Esophagus squamous epithelium (tissue), 5 donors: Measurements from ENCODE around the gene NUFIP2. TPM values are rescaled to one million over a fixed set of nuclear protein-coding genes. Genes with fewer than 3 reads are reported as not detected.
"Not testable (repeated sequence)": the region's sequence is repeated elsewhere in the genome, so short reads cannot be mapped to it uniquely, and the experiment has no call there.

Experiments
- DNase-seq: peaks from one replicate; lab custom pipeline; 2025; lab: John Stamatoyannopoulos, UW
- H3K27ac ChIP-seq, 4 donors: fragments of 200-600 bp; sonication (generic); one replicate each; pipeline ENCODE4 v1.5.1; 2016 to 2019; ENCODE audit warnings: mild to moderate bottlenecking in 1 of 4
- H3K27me3 ChIP-seq, 4 donors: fragments of 200-600 bp; sonication (generic); 1 replicate in 3 of 4; 2 replicates in 1 of 4; pipeline versions ENCODE4 v1.5.1 to v1.6.0; 2017 to 2021; ENCODE audit warnings: antibody characterized with exemption in 1 of 4
- H3K36me3 ChIP-seq, 3 donors: fragments of 200-600 bp; sonication (generic); one replicate each; pipeline ENCODE4 v1.5.1; 2016 to 2019
- H3K4me1 ChIP-seq, 3 donors: fragments of 200-600 bp; sonication (generic); one replicate each; pipeline ENCODE4 v1.5.1; 2017 to 2019
- H3K4me3 ChIP-seq, 4 donors: fragments of 200-600 bp; sonication (generic); 1 replicate in 3 of 4; 2 replicates in 1 of 4; pipeline ENCODE4 v1.5.1; 2016 to 2019; ENCODE audit warnings: mild to moderate bottlenecking in 2 of 4, moderate library complexity in 1 of 4
- H3K9me3 ChIP-seq, 3 donors: fragments of 200-600 bp; sonication (generic); one replicate each; pipeline ENCODE4 v1.5.1; 2016 to 2019
- CTCF ChIP-seq, 6 experiments: fragments of 450-650 bp in 4 of 6; fragments of 200-600 bp in 2 of 6; sonication (generic) in 2 of 6; IDR thresholded peaks; one replicate each; pipeline ENCODE4 v1.5.1; 2016 to 2019; ENCODE audit warnings: antibody characterized with exemption in 6 of 6, mild to moderate bottlenecking in 4 of 6, moderate library complexity in 4 of 6
- POLR2A ChIP-seq, 4 donors: fragments of 450-650 bp; IDR thresholded peaks; one replicate each; pipeline ENCODE4 v1.6.1; 2017; ENCODE audit warnings: antibody characterized with exemption in 4 of 4, mild to moderate bottlenecking in 4 of 4, moderate library complexity in 3 of 4
- WGBS, 2 donors: methylation state at CpG; one replicate each; pipeline ENCODE4 v1.1.5; 2018; 5-methylcytosine and 5-hydroxymethylcytosine counted together
- intact Hi-C: fragments of 100-400 bp; cut with DNase I; formaldehyde crosslinking; loops from one replicate; pipeline ENCODE4 v1.15.0; 2022
- total RNA-seq, 4 donors: library from RNA; depleted of rRNA; stranded (reverse); fragments of >200 nt; gene quantifications; one replicate each; pipeline ENCODE4 v1.1.0, GENCODE V29; 2016
- donor health status: DM: yes; HTN: yes; CAD: no.

The NUFIP2 gene
- total RNA-seq, 4 donors from 2014 or later: 20.5 to 33.0 (median 28.4) TPM

DNA sequence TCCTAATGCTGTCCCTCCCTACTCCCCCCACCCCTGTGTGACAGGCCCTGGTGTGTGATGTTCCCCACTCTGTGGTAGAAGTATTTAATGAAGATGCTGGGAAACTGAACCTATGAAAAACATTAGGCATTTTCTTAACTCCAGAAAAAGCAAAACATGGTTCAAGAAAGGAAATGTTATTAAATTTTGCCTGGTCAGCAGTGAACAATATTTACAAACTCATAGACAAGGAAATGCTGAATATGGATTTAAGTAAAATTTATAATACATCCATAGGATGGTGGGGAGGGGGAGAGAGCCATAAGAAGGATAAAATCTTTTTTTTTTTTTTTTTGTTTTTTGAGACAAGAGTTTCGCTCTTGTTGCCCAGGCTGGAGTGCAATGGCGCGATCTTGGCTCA is 58.0 kb downstream of the NUFIP2 start:
- Histone ChIP-seq H3K4me3 (no peak overlapping the region), H3K9me3 (no peaks in the 10 kb centered on the region), H3K4me1 (peaks cover 0 to 6% (median 0%) of the 10 kb centered on the region in 3 donors), H3K36me3 (no peaks in the 10 kb centered on the region), H3K27ac (no peak overlapping the region), H3K27me3 (no peaks in the 10 kb centered on the region)
- TF ChIP-seq POLR2A (IDR thresholded peaks at IDR 0.05) (no peak), CTCF (IDR thresholded peaks at IDR 0.05) (no peak)
- intact Hi-C loops: no loop called here
- no peak for DNase-seq
- 93 to 97% methylated on average over 3 of the region's 3 CpGs for WGBS, 2 donors

- 91 to 92% methylated on average over 3 to 7 of the region's 7 CpGs for WGBS, 2 donors
- H3K9me3 ChIP-seq, H3K4me3 ChIP-seq, H3K27me3 ChIP-seq, H3K27ac ChIP-seq, DNase-seq, H3K4me1 ChIP-seq, intact Hi-C loops, H3K36me3 ChIP-seq: not testable (repeated sequence)
Measured at GRCh38 chr17:29234972-29235371, 59.0 kb downstream of the NUFIP2 start.

DNA sequence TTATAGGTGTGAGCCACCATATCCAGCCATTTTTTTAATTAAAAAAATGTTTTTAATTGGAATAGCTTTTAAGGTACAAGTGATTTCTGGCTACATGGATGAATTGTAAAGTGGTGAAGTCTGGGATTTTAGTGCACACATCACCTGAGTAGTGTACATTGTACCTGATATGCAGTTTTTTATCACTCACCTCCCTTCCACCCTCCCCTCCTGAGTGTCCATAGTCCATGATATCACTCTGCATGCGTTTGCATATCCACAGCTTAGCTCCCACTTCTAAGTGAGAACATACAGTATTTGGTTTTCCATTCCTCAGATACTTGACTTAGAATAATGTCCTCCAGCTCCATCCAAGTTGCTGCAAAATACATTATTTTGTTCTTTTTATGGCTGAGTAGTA is 60.6 kb downstream of the NUFIP2 start:
- no peak overlapping the region for H3K27ac ChIP-seq
- H3K27me3 ChIP-seq: no peaks in the 10 kb centered on the region
- TF ChIP-seq POLR2A (IDR thresholded peaks at IDR 0.05) (no peak), CTCF (IDR thresholded peaks at IDR 0.05) (no peak)
- intact Hi-C loops: no loop called here
- DNase-seq: no peak
- no peak overlapping the region for H3K4me3 ChIP-seq
- WGBS, 2 donors: 90 to 95% methylated on average over 1 of the region's 1 CpG
- no peaks in the 10 kb centered on the region for H3K9me3 ChIP-seq
- no peaks in the 10 kb centered on the region for H3K4me1 ChIP-seq
- H3K36me3 ChIP-seq: no peaks in the 10 kb centered on the region

- Histone ChIP-seq H3K27me3 (no peaks in the 10 kb centered on the region), H3K4me3 (no peak overlapping the region), H3K27ac (no peak overlapping the region), H3K36me3 (no peaks in the 10 kb centered on the region), H3K4me1 (no peaks in the 10 kb centered on the region), H3K9me3 (no peaks in the 10 kb centered on the region)
- DNase-seq: no peak
- TF ChIP-seq CTCF (IDR thresholded peaks at IDR 0.05) (no peak), POLR2A (IDR thresholded peaks at IDR 0.05) (no peak)
- intact Hi-C loops: no loop called here
Measured at GRCh38 chr17:29225396-29225795, 68.6 kb downstream of the NUFIP2 start.

DNA sequence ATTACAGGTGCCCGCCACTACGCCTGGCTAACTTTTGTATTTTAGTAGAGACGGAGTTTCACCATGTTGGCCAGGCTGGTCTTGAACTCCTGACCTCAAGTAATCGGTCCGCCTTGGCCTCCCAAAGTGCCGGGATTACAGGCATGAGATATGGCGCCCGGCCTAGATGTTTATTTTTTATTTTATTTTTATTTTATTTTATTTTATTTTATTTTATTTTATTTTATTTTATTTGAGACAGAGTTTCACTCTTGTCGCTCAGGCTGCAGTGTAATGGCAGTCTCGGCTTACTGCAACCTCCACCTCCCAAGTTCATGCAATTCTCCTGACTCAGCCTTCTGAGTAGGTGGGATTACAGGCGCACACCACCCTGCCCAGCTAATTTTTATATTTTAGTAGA is 72.6 kb downstream of the NUFIP2 start:
- H3K36me3 ChIP-seq, H3K27ac ChIP-seq, H3K27me3 ChIP-seq, DNase-seq, intact Hi-C loops, H3K9me3 ChIP-seq, H3K4me3 ChIP-seq: not testable (repeated sequence)
- WGBS, 2 donors: 92 to 96% methylated on average over 11 of the region's 11 CpGs
- H3K4me1 ChIP-seq: peaks cover 0 to 13% (median 5%) of the 10 kb centered on the region in 3 donors

- no peak overlapping the region for H3K4me3 ChIP-seq
- no peak overlapping the region for H3K27ac ChIP-seq
- TF ChIP-seq POLR2A (IDR thresholded peaks at IDR 0.05) (no peak), CTCF (IDR thresholded peaks at IDR 0.05) (peak; percentile 89 to 95 (median 91))
- H3K4me1 ChIP-seq: peaks cover 0 to 13% (median 5%) of the 10 kb centered on the region in 3 donors
- intact Hi-C loops: loop anchor here (5.0 kb wide), 1 partner anchor 72 kb away; no protein-coding TSS in a partner anchor
- whole genome bisulfite sequencing, 2 donors: 9 to 15% methylated on average over 10 to 14 of the region's 14 CpGs
- no peaks in the 10 kb centered on the region for H3K9me3 ChIP-seq
- no peaks in the 10 kb centered on the region for H3K27me3 ChIP-seq
- H3K36me3 ChIP-seq: no peaks in the 10 kb centered on the region
- DNase-seq: no peak
Measured at GRCh38 chr17:29219378-29220047, 74.4 kb downstream of the NUFIP2 start.
